ENCODE results near the gene EIF4E1B.

- TF ChIP-seq, protein P1, sequence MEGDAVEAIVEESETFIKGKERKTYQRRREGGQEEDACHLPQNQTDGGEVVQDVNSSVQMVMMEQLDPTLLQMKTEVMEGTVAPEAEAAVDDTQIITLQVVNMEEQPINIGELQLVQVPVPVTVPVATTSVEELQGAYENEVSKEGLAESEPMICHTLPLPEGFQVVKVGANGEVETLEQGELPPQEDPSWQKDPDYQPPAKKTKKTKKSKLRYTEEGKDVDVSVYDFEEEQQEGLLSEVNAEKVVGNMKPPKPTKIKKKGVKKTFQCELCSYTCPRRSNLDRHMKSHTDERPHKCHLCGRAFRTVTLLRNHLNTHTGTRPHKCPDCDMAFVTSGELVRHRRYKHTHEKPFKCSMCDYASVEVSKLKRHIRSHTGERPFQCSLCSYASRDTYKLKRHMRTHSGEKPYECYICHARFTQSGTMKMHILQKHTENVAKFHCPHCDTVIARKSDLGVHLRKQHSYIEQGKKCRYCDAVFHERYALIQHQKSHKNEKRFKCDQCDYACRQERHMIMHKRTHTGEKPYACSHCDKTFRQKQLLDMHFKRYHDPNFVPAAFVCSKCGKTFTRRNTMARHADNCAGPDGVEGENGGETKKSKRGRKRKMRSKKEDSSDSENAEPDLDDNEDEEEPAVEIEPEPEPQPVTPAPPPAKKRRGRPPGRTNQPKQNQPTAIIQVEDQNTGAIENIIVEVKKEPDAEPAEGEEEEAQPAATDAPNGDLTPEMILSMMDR (IDR thresholded peaks at IDR 0.05), result no peak
- TF ChIP-seq POLR2A (IDR thresholded peaks at IDR 0.05), result no peak
Observed at GRCh38 chr5:176609724-176610434, 20.6 kb upstream of the EIF4E1B start, which contains the start of gene GPRIN1.
